Measurements from ENCODE around the gene RBM39. TPM values are rescaled to one million over a fixed set of nuclear protein-coding genes. Genes with fewer than 3 reads are reported as not detected.
A peak's percentile ranks its signal among the peaks of the same experiment; 100 is the strongest.
"Not testable (repeated sequence)": the region's sequence is repeated elsewhere in the genome, so short reads cannot be mapped to it uniquely, and the experiment has no call there.

RBM39 gene
- total RNA-seq: 269 TPM
- long read RNA-seq, transcript RBM39-216 (18 exons, 2,124 nt): minor isoform, 6 of 142 reads
- long read RNA-seq, transcript RBM39-203 (17 exons, 2,831 nt): minor isoform, 16 of 142 reads
- long read RNA-seq, transcript RBM39-201 (17 exons, 2,488 nt): major isoform, 35 of 142 reads
- long read RNA-seq, partial matches to known transcripts: 42 of 142 reads
- long read RNA-seq, other reads (novel, unspliced or antisense): 34 of 142 reads

DNA sequence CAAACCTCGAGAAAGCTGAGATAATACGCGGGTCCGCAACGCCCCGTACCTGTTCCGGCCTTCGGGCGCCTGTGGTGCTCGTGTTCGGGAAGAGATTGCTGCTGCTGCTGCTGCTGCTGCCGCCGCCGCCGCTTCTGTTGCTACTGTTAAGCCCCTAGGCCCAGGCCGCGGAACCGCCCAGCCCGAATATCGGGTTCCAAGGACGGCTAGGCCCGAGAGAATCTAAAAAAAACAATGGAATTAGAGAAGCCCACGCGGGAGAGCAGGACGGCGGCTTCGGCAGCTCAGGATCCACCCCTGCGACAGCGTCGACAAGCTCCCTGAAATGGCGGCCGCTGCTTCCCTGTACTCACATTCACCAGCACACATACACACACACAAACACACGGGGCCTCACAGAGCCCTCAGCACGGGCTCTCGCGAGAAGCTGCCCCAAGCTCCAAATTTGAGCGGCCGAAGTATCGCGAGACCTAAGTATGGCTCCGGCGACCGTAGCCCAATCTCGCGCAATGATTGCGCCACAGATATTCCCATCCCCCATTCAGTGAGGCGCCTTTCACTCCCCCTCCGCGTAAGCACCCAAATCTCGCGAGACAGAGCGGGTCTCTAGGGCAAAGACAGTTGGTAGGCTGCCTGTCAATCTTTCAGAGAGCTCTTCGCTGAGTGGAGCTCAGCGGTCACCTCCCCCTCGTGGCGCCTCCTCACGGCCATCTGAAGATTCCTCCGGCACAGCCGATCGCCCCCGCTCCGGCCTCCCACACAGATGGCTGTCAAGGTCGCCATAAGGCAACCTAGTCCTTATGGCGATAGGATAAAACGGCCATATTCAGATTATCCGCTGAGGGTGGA is at the start of gene RBM39:
Gene RBM39, minus strand, starts transcription at position 369 of the 849 bp plus-strand sequence. CDS start 1,386 bp downstream, outside the sequence.
- peak; percentile 100 for DNase-seq (ENCODE audit: low spot score)

DNA sequence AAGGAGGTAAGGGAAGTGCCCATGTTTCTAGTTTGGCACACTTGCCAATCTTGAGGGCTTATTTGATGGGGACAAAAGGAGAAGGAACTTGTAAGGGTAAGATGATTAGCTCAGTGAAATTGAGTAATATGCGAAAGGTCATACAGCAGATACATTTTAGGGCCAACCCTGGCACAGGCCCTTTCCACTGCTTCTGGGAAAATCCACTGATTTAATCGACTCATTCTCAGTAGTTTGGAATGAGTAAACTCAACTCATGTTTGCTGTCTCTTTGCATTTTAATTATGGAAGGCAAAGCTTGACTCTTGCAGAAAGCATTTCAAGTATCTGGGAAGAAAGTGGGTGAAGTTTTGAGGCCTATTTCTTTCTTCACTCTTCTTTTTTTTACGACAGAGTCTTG is 49.8 kb upstream of the RBM39 start:
- no peak for DNase-seq (ENCODE audit: low spot score)

DNA sequence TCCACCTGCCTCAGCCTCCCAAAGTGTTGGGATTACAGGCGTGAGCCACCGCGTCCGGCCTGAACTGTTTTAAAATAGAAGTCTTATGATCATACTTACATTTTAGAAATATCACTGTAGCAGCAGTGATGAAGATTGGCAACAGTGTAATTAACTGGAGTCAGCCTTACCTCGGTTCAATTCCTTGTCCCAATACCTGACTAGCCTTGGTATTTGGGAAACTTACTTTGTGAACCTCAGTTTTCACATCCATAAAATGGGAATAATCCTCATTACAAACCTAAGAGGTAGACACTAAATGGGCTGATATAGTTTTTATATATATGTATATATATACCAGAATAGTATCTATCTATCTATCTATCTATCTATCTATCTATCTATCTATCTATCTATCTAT is 49.0 kb upstream of the RBM39 start:
- no peak for DNase-seq (ENCODE audit: low spot score)

DNA sequence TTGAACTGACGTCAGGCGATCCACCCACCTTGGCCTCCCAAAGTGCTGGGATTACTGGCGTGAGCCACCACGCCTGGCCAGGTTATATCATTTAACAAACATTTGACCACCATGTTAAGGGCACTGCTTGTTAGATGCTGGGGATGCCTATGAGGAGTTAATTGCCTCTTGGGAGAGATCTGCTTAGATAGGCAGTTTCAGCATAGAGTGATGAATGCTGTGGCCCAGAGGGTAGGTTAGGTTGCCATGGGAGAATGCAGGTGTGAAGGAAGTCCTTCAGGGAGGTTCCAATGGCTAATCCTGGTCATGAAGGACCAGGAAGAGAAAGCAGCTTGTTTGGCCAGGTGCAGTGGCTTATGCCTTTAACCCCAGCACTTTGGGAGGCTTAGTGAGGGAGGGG is 46.7 kb upstream of the RBM39 start:
- no peak for DNase-seq (ENCODE audit: low spot score)

DNA sequence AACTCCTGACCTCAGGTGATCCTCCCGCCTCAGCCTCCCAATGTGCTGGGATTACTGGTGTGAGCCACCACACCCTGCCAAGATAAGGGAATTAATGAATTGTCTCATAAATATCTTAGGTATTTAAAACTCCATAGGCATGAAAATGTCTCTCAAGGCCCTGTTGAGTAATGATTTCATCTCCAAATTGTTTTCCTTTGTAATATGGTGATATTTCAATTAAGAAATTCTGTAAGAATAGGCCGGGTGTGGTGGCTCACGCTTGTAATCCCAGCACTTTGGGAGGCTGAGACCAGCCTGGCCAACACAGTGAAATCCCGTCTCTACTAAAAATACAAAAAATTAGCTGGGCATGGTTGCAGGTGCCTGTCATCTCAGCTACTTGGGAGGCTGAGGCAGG is 43.5 kb upstream of the RBM39 start:
- DNase-seq (ENCODE audit: low spot score): not testable (repeated sequence)

DNA sequence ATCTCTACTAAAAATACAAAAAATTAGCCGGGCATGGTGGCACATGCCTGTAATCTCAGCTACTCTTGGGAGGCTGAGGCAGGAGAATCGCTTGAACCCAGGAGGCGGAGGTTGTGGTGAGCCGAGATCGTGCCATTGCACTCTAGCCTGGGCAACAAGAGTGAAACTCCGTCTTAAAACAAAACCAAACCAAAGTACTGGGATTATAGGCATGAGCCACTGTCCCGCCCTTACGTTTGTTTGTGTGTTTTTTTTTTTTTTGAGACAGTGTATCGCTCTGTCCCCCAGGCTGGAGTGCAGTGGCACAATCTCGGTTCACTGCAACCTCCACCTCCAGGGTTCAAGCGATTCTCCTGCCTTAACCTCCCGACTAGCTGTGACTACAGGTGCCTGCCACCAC is 41.8 kb upstream of the RBM39 start:
- not testable (repeated sequence) for DNase-seq (ENCODE audit: low spot score)

DNA sequence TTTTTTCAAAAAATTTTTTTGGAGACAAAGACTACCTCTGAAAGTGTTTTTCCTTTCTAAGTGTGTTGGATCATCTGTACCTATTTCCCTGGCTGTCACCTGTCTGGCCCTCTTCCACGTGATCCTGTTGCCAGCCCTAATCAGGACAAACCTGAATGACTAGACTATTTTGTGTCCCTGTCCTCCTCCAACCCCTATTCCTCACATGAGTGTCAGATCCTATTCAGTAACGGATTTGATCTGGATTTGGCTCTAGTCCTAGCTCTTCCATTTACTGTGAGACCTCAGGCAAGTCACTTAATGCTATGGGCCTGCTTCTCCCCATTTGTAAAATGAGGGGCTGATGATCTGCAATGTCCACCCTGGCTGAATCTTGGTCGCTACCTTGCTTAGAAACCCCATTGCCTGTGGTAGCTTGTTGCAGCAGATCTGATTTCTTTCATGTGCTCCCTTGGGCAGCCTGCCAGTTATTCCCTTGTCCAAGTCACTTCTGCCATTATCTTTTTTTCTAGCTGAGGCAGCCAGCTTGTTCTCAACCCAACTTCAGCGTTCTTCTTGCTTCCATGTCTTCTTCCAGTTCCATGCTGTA is 34.5 kb upstream of the RBM39 start:
- DNase-seq (ENCODE audit: low spot score): no peak

DNA sequence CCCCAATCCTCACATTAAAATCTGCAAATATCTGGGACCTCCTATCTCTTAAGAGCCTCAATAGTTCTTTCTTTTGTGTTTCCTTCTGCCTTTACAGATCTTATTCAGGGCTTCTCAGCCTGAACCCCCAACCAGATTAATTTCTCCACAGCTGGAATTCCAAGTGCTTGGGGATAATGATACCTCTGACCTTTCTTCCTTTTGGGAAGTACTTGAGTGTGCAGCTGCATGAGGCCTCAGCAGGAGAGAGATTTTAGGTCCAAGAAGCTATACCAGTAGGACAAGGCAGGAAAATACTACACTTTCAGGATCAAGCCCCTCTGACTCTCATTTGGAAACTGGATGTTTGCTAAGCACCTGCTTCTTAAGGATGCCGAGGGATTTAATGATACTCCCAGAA is 32.3 kb upstream of the RBM39 start:
- DNase-seq (ENCODE audit: low spot score): no peak

DNA sequence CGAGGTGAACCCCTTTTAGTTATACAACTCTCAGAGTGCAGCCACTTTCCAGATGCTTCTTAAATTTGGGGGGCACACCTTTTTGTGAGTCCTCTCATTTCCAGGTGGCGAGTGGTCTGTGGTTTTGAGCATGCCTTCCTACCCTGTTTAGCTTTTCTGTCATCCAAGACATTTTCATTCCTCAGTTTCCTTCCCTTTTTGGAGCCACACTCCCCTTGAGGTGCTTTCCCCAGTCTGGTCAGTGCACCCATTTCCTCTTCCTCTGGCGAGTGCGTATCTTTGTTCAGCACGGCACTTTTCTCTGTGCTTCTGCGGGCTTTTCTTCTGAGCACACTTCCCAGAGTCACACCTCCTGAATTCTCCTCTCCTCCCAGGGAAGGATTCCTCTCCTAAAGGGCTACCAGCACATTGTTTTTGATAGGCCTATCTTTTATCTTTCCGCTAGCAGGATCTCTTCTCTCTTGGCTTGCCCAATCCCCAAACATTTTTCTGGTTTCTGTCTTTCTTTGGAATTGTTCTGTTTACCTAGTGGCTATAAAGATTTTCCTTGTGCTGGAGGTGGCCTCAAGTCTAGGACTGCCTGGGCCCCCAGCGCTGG is 31.2 kb upstream of the RBM39 start:
- no peak for DNase-seq (ENCODE audit: low spot score)

DNA sequence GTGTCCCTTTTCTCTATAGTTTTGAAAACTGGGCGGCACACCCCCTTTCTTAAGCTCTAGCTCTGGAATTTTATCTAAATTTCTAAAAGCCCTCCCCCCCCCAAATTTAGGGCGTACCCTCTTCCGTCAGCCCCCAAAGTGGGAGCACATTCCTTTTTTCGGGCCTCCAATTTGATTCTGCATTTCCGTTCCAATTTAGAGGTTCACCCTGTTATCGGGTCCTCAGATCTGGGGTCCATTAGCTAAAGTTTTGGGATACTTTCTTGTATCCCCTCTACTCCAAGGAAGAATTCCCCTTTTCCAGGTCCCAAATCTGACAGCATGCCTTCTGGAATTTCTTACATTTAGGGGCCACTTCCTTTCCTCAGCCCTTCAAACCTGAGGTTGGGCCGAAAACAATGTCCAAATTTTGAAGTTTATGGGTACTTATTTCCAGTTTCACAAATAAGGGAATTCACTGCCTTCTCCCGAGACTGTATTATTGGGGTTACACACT is 30.6 kb upstream of the RBM39 start:
- DNase-seq (ENCODE audit: low spot score): no peak

DNA sequence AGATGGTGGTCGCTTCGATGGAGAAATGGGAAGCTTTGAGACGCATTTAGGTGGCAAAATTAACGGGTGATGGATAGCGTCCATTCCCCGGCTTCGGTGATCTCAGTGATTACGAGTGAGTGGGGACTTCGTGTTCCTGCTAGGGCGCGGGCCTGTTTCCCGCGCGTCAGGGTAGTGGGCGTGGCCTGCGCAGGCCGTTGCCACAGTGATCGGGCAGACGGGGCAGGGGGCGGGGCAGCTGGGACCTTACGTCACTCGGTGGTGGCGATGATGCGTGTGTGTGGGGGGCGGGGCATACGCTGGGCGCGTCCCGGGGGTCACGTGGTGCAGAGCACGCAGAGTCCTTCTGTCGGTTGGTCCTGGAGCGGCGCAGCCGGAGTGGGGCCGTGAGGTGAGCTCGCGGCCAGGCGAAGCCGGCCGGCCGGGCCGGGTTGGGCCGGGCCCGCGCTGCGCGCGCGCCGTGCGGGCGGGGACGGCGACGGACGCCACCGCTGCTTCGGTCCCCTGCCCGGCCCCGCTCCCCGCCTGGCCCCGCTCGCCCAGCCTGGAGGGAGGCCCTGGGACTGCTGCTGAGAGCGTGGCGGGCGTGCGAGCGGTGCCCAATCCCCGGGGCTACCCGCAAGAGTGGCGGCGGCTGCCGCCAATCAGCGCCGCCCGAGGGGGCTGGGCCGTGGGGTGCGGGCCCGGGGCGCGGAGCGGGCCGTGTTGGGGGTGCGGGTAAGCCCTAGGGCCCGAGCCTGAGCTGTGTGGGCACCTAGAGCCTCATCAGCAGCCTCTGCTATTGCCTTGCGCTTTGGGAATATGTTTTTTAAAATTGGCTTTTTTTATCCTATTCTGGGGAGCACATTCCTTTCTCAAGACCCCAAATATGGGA is 29.9 kb upstream of the RBM39 start, which contains the start of gene PHF20:
Gene PHF20, plus strand, starts transcription at position 327 of the 874 bp plus-strand sequence. CDS start 29,508 bp downstream, outside the sequence.
- DNase-seq (ENCODE audit: low spot score): peak; percentile 100

DNA sequence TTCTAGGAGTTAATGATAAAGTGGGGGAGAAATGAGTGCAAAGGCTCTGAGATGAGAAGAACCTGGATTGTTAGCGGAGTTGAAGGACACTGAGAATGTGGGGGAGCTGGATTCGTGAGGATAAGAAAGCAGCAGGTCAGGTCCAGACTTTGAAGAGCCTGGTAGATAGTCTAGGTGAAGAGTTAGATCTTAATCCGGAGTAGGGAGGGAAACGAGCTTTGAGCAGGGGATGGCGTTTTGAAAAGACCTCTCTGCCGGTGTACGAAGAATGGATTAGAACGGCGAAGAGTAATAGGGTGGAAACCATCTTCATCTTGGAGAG is 29.3 kb upstream of the RBM39 start:
- no peak for DNase-seq (ENCODE audit: low spot score)

DNA sequence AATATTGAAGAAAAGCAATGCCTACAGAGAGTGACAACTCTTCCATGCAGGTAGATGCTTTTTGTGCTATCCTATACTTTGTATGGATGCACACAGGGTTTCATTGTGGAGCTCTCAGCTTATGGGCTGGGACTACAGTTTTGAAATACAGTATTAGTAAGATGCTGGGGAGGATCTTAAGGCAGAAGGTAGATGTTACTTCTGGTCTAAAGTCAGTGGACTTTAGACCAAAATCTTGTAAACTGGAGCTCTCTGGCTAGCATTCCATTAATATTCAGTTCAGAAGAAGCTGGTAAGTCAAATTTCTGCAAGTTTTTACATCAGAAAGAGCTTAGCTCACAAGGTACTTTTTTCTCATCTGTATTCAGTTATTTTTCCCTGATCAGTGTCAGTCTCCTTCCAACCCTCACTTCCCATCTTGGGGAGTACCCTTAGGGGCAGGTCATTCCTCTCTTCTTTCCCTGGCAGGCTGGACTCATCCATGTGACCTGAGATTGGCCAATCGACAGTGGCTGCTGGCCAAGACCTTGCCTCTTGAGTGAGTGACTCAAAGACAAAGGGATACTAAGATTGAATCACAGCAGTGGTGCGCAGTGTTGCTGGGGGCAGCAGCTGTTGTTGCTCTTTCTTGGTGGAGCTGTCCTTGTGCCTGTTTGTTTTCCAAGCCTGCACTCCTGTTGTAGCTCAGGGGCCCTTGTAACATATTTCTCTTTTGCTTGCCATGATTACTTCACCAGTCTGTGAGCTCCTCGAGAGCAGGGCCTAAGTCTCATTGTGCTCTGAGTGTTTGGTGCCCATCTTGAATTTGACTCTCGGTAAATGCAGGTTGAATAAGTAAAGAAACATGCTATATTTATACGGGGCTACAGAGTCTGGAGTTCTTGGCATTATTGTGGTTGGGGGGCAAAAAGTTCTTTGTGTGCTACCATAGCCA is 26.9 kb upstream of the RBM39 start:
- peak; percentile 97 for DNase-seq (ENCODE audit: low spot score)

DNA sequence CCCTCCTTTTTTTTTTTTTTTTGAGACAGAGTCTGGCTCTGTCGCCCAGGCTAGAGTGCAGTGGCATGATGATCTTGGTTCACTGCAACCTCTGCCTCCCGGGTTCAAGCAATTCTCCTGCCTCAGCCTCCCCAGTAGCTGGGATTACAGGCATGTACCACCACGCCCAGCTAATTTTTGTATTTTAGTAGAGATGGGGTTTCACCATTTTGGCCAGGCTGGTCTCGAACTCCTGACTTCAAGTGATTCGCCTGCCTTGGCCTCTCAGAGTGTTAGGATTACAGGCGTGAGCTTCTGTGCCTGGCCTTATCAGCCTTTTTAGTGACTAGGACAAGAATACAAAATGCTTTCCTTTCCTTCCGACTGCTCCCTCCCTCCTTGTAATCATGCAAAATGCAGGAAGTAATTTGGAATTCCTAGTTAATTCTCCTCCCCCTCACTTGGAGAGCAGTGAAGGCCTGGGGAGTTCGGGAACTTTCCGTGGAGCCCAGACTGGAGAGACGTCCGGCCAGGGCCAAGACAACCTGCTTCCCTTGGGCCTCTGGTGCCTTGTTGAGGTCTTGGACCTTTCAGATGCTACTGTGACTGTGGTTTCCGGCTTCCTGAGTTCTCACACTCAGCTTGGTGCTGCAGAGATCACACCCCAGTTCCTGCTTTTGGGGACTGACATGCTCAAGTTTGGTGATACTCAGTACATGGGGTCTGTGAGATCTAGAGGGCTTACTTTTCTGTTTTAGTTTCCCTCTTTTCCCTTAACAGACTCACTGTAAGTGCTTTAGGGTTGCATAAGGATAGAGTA is 25.8 kb upstream of the RBM39 start:
- no peak for DNase-seq (ENCODE audit: low spot score)

DNA sequence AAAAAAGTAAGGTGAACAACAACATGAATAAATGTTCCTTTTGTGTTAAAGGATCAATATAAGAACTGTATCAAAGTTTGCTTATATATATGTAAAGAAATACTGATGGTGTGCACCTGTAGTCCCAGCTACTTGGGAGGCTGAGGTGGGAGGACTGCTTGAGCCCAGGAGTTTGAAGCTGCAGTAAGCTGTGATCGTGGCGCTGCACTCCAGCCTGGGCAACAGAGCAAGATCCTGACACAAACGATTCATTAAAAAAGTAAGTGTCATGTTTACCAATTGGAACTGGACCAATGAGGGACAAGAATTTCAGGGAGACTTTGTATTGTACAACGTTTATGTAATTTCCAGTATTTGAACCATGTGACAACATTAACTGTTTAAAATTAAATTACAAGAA is 24.8 kb upstream of the RBM39 start:
- DNase-seq (ENCODE audit: low spot score): no peak

DNA sequence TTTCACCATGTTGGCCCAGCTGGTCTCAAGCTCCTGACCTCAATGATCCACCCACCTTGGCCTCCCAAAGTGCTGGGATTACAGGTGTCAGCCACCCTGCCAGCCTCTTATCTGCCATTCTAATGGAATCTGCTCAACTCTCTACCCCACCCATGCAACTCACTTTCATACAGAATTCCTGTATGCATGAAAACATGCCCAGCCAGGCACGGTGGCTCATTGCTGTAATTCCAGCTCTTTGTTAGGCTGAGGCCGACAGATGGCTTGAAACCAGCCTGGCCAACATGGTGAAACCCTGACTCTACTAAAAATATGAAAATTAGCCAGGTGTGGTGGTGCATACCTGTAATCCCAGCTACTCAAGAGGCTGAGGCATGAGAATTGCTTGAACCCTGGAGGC is 22.9 kb upstream of the RBM39 start:
- DNase-seq (ENCODE audit: low spot score): peak; percentile 28

DNA sequence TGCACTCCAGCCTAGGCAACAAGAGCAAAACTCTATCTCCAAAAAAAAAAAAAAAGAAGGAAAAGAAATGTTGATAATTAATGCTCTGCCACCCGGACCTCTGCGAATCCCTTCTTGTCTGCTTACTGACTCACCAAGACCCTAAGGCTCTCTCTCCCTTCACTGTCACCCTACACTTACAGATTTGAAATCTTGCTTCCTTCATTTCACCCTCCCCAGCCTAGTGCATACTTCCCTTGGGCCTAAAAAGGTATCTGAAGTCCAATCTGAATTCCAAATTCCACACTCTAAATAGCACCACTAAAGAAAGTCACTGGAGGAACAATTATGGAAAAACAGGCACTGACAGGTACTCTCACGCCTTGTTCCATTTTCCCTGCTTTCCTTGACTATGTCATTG is 20.4 kb upstream of the RBM39 start:
- peak; percentile 3 for DNase-seq (ENCODE audit: low spot score)

DNA sequence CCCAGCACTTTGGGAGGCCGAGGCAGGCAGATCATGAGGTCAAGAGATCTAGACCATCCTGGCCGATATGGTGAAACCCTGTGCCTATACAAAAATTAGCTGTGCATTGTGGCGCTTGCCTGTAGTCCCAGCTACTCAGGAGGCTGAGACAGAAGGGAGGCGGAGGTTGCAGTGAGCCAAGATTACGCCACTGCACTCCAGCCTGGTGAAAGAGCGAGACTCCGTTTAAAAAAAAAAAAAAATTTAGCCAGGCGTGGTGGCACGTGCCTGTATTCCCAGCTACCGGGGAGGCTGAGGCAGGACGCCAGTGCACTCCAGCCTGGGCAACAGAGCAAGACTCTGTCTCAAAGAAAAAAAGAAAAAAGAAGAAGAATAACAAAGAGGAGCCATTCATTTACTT is 19.5 kb upstream of the RBM39 start:
- peak; percentile 20 for DNase-seq (ENCODE audit: low spot score)
